Medulla oblongata (tissue), 1 donor: ENCODE results near the gene HELZ.
"Not testable (repeated sequence)": the region's sequence is repeated elsewhere in the genome, so short reads cannot be mapped to it uniquely, and the experiment has no call there.

Experiments
- DNase-seq: peaks from one replicate; pipeline ENCODE4 v3.0.0-alpha.2; 2015; ENCODE audit errors: extremely low spot score

The HELZ gene

DNA sequence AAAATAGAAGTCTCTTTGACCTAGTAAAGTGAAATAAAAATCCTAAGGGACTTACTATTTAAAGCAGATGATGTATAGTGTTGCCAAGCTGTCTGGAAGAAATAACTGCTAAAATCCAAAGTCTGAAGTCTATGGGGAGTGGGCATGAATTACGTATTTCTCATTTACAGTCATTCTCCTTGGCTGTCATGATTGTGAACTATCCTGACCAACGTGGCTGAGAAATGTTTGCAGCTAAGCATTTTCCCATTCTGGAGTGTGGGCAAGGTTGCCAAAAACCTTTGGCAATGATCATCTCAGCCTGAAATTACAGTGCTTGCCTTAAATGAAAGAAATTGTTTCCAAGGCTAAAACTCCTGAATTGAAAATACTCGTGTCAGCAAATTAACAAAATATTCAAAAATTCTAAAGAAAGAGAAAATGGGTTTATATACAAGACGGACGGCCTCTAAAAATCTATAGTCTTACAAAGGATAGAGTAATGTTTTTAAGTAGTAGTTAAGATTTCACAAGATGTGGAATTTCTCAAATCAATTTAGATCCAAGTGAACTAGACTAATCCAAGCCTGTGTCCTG, 123.6 kb downstream of the HELZ start:
- peak; percentile 23 for DNase-seq

DNA sequence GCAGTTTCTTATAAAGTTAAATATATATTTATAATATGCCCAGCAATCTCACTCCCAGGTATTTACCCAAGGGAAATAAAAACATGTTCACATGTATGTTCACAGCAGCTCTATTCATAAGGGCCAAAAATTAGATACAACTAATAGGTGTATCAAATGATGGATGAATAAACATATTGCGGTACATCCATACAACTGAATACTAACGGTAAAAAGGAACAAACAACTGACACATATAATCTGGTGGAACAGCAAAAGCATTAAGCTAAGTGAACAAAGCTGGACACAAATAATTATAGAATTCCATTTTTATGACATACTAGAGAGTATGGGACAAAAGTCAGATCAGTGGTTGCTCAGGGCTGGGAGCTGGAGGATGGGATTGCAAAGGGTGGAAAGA, 125.9 kb downstream of the HELZ start:
- no peak for DNase-seq

DNA sequence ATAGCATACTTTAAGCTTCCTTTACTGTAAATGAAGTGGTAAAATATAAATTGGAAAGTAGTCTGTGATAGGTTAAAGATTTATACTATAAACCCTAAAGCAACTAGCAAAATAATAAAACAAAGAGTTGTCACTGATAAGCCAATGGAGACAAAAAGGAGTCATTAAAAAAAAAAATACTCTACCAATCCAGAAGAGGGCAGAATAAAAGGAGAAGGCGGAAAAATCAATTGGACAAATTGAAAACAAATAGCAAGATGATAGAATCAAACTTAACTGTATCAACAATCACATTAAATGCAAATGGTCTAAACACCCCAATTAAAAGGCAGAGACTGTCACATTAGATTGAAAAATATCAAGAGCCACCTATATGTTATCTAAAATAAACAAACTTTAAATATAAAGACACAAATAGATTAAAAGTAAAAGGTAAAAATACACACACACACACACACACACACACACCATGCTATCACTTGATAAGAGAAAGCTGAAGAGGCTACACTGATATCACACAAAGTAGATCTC, 128.9 kb downstream of the HELZ start:
- DNase-seq, result no peak

DNA sequence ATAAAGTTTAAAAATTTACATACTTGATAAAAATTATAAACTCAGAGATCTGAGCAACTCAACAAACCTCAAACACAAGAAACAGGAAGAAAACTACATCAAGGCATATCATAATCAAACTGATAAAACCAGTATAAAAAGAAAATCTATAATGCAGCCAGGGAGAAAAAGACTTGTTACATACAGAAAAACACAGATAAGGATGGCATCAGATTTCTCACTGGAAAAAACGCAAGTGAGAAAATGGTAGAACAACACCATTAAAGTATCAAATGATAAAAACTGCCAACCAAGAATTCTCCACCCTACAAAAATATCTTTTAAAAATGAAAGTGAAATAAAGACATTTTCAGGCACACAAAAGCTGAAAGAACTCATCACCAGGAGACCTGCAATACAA, 129.6 kb downstream of the HELZ start:
- DNase-seq, result no peak

DNA sequence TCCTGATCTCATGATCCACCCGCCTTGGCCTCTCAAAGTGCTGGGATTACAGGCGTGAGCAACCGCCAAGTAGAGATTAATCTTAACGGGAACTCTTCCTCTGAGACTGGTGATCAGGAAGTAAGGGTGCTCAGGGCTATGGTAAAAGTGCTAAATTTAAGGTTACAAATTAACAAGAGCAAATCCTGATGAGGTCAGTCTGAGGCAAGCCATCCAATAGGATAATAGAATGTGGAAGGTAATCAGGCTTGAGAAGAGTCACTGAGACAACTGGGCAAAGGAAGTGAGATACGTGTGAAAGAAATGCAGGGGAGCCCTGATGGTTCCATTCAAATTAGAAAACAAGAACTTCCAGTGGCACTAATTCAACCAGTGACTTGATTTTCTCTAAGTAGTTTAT, 131.5 kb downstream of the HELZ start:
- no peak for DNase-seq

DNA sequence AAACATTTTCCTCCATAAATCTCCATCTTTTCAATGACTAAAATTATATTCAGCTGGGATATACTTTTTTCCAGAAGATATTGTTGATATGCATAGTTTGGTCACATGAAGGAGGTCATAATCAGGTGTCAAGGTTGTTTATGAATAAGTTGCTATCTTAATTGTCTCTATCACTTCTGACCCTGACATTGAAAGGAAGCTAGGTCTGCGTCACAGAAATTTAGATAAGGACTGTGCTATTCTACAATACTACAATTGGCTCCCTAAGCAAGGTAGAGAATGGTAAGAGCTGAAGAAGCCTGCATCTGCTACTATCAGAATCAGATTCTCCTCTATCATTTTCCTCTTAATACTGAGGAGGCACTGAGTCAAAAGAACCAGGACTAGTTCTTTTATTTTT, 133.2 kb downstream of the HELZ start:
- no peak for DNase-seq

DNA sequence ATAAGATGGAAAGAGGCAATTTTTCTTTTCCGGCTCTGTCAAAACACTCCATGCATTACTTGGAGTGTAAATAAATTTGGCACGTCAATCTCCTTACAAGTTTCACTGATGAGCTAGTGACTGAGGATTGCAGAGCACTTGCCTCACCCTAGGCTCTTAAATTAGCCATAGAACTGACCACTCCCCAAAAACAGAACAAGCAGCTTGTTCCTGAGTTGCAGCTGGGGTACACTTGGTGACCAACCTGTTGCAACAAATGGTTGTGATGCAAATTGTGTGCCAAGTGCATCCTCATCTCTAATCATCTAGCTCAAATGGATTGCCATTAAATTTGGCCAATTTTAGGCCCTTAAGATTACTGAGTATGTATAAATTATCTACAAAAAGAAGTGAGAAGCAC, 133.7 kb downstream of the HELZ start:
- no peak for DNase-seq

DNA sequence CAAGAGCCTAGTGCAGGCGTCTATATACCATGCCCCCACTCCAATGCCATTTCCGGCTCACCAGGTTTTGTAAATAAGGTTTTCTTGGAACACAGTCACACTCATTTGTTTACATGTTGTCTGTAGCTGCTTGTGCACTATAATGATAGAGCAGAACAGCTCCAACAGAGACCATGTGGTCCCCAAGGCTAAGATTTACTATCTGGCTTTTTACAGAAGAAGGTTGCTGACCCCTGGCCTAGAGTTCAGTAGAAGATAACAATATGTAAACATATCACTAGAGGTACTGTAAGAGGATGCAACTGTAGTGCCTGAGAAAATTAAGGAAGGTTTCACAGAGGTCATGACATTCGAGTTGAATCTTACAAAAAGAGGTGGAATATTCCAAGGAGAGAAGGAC, 134.4 kb downstream of the HELZ start:
- DNase-seq, result no peak

DNA sequence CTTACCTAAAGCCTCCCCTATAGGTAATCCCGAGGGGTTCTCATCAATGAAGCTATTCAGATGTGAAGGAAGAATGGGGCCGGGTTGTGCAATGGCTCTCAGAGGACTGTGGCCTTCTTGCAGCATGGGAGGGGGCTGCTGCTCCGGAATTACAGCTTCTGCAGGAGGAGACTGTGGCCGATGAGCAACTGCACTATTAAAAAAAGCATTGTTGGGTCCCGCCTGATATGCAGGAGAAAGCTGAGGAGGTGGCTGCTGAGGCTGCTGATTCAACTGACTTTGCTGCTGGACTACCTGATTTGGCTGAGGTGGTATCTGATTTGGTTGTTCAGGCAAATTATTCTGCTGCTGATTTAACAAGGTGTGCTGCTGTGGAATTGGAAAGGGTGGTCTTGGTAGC, 135.9 kb downstream of the HELZ start:
- no peak for DNase-seq

DNA sequence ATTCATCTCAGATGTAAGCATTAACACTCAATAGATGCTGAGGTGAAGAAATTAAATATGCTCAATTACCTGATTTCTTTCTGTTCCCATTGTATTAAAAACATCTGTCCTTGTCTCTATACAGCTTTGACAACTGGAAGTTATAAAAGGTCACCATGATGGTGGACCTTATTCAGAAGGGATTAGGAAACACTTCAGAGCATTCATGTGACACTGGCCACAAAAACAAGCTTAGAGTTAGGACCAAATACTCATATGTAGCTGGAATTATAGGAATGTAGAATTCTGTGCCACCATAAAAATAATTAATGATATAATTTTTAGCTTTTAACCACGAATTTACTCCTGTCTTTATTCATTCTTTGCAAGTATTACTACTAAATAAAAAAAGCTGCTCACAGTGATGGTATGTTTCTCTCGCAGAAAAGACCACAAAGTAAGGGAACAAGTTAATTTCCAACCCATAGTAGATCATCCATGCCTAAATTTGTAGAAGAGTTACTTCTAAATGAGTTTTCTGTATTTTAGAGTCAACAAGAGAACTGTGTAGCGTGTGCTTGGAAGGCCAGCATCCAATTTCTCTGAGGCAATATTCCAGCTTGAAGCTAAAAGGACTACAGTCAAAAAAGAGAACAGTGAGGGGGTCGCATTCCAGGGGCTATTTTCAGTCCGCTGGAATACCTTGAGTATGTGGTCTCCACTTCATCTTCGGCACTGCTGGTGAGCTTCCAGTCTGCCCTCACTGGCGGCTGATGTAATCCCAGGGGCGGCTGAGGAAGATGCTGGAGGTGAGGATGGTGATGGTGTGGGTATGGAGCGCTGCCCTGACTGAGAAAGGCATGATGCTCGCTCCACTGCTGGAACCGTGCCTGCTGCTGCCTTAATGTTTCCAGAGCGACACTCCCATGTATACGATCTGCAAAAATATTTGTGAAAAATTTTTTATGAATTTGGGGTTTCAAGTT, 136.9 kb downstream of the HELZ start:
- DNase-seq, result peak; percentile 6

DNA sequence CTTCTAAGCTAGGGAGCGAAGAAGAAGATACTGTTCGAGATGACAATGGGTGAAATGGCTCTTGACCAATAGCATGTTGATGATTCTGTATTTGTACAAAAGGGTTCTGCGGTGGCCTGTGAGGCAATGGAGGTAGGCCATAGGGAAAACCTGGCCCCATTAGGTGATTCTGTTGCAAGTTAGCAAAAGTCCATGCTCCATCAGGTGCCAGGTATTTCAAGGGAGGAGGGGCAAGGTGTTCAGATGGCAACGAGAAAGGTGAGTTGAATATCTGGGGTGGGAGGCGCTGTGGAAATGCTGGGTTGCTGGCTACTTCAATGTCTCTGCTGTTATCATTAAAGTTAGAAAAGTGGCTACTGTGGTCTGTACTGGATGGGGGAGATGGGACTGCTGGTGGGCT, 137.8 kb downstream of the HELZ start:
- DNase-seq, result no peak

DNA sequence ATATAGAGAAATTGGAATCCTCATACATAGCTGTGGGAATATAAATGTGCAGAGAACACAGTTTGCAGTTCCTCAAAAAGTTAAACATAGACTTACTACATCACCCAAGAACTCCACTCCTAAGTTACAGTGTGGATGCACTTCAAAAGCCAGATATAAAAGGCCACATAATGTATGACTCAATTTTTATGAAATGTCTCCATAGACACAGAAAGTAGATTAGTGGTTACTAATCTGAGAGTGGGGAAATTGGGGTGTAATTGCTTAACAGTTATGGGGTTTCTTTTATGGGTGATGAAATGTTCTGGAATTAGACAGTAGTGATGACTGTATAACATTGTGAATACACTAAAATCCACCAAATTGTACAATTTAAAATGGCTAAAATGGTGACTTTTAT, 139.8 kb downstream of the HELZ start:
- DNase-seq, result no peak

DNA sequence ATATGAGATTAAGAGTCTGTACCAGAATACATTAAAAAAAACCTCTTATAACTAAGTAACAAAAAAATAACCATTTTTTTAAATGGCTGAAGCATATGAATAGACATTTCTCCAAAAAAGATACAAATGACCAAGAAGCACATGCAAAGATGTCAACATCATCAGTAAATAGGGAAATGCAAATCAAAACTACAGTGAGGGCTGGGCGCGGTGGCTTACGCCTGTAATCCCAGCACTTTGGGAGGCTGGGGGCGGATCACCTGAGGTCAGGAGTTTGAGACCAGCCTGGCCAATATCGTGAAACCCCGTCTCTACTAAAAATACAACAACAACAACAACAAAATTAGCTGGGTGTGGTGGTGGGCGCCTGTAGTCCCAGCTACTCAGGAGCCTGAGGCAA, 140.4 kb downstream of the HELZ start:
- DNase-seq, result not testable (repeated sequence)

DNA sequence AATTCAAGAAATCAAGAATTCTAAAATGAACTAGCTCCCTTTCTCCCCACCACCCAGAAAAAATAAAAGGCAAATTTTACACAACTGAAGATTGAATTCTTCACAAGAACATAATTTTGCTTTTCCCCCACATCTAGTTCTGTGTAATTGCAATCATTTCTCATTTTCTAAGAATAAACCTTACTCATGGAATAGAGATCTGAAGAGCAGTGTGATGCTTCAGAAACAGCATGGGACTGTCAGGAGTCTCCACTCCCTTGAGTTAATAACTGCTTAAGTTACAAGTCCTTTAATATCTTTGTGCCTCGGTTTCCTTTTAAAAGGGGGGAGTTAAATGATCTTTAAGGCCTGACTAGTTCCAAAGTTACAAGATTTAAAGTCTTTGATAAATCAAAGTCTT, 147.0 kb downstream of the HELZ start:
- no peak for DNase-seq

DNA sequence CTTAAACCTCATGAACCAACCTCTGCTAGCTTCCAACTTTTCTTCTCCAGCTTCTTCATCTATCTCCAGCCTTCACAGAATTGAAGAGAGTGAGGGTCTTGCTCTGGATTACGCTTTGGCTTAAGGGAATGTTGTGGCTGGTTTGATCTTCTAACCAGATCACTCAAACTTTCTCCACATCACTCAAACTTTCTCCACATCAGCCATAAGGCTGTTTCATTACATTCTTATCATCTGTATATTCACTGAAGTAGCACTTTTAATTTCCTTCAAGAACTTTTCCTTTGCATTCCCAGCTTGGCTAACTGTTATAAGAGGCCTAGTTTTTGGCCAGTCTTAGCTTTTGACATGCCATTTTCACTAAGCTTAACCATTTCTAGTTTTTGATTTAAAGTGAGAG, 148.4 kb downstream of the HELZ start:
- no peak for DNase-seq

DNA sequence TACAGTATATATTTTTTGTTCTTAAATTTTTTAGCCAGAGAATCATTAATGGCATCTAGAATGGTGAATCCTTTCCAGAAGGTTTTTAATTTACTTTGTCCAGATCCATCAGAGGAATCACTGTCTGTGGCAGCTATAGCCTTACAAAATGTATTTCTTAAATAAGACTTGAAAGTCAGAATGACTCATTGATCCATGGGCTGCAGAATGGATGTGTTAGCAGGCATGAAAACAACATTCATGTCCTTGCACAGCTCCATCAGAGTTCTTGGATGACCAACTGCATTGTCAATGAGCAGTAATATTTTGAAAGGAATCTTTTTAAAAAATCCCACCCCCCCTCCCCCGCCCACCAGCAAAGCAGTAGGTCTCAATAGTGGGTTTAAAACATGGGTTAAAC, 149.2 kb downstream of the HELZ start:
- no peak for DNase-seq

DNA sequence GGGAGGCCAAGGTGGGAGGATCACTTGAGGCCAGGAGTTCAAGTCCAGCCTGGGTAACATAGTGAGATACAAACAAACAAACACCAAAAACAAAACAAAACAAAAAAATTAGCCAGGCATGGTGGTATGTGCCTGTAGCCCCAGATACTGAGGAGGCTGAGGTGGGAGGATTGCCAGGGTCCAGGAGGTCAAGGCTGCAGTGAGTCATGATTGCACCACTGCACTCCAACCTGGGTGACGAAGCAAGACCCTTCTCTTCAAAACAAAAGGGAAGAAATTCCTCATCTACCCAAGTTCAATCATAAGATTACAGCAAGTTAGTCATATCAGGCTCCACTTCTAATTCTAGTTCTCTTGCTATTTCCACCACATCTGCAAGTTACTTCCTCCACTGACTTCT, 149.7 kb downstream of the HELZ start:
- DNase-seq, result not testable (repeated sequence)

DNA sequence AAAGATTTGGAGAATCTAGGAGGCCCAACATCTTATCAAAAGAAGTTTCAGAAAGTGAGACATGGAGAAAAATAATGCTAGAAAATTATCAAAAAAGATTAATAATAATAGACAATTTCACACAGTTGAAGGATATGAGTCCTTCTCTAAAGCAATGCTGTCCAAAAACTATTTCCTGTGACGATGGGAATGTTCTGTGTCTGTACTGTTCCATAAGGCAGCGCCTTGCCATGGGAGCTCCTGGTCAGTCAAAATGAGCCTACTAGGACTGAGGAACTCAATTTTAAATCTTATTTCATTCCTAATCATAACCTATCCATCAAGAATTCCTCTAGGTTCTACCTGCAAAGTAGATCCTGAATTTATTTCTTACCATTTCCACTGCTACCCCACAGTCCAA, 151.6 kb downstream of the HELZ start:
- DNase-seq, result no peak

DNA sequence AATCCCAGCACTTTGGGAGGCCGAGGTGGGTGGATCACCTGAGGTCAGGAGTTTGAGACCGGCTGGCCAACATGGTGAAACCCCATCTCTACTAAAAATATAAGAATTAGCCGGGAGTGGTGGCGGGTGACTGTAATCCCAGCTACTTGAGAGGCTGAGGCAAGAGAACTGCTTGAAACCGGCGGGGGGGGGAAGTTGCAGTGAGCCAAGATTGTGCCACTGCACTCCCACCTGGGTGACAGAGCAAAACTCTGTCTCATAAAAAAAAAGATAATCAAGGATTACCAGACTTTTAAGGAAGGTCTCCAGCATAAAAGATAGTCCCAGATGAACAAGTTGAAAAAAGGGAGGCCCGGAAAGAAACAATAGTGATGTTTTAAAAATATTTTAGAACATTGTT, 152.3 kb downstream of the HELZ start:
- not testable (repeated sequence) for DNase-seq

DNA sequence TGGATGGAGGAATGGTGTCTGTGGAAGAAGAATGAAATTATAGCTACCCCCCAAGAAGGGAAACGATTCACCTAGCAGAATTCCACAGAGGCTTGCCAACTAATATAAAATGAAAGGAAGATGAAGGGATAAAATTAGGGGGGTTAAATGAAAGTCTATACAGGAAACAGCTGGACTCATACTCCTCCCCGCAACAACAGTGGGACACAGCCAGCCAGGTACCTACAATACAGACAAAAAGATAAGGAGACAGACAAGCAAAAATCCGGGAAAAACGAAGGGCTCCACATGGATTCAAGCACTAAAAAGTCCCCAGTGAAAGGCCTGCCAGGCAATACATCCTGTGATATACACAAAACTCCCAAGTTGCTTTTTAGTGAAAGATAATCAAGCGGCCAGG, 152.7 kb downstream of the HELZ start:
- DNase-seq, result no peak

DNA sequence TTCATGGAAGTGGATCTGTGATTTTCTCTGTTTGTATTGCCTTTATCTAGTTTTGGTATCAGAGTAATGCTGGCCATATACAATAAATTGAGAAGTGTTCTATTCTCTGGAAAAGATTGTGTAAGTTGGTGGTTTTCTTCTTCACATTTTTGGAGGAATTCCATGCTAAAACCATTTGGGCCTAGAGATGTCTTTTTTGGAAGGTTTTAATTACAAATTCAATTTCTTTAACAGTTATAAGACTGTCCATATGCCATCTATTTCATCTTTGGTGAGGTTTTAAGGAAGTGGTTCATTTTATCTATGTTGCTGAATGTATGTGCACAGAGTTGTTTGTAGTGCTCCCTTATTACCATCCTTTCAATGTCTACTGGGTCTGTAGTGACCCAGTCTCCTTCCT, 154.7 kb downstream of the HELZ start:
- DNase-seq, result no peak

DNA sequence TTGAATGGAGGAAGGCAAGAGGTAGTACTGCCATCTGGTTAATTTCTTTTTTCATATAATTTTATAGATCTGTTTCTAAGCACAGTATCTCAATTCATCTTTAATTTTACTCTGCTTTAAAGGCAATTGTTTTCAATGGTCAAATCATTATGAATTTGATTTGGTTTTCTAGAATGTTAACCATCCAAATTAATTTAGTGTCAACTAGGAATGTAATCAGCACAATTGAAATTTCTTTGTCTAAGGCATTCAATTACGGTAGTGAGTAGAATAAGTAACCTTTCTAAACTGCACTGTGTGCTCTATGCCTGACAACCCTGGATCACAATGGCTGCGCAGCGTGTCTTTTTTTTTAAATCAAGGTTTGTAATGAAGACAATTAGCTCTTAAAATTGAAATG, 156.4 kb downstream of the HELZ start:
- no peak for DNase-seq

DNA sequence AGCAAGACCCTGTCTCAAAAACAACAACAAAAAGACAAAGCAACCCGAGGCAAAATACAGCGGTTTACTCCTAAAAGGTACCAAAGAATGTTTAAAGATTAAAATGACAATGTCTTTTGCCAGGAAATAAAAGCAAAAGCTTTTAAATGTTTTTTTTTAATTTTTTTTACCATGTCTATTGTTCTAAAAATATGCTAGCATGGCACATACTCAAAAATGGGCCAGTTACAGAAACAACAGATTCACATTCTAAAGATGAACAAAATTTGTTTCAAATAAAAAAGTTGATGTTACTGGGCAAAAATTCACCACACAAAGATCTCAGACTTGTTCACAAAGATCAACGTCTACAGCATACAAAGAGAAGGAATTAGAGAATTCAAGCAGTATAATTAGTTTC, 159.6 kb downstream of the HELZ start:
- no peak for DNase-seq
